Amniotic epithelial cell (primary cell): ENCODE measurements around the gene CD81.
"Not testable (repeated sequence)": the region's sequence is repeated elsewhere in the genome, so short reads cannot be mapped to it uniquely, and the experiment has no call there.

Experiments used
- DNase-seq: peaks from one replicate; pipeline ENCODE4 v3.0.0-alpha.2; 2010; ENCODE audit warnings: low read depth

CD81 gene

DNA sequence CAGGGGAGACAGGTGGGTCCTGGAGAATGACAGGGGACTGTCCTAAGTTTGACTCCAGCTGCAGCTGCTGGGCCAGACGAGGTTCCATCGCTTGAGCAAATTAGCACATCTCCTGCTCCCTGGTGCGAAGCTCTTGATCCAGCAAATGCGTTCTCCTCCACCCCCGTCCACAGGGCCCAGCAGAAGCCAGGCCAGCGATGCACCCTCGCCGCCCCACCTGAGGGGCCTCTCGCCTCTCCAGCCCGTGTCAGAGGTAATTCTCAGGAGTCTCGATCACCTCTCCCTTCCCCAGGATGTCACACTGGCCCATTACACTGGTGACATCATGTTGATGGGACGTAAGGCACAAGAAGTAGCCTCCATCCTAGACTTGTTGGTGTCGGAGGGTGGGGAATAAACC lies 19.5 kb upstream of the CD81 start:
- DNase-seq, result not testable (repeated sequence)

GRCh38 chr11:2358754-2359442 lies 18.2 kb upstream of the CD81 start:
- DNase-seq, result no peak

DNA sequence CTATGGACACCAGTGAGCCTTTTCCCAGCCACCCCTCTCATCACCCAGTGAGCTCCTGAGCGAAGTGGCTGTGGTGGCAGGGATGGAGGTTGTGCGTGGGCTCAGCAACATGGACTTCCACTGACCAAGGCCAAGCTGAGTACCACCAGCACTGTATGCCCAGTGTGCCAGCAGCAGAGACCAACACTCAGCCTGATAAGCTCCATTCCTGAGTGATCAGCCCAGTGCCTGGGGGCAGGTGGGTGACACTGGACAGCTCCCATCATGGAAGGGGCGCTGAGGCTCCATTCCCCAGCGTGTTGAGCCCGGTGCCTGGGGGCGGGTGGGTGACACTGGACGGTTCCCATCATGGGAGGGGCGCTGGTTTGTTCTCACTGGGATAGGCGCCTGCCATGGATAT lies 17.6 kb upstream of the CD81 start:
- DNase-seq, result no peak

DNA sequence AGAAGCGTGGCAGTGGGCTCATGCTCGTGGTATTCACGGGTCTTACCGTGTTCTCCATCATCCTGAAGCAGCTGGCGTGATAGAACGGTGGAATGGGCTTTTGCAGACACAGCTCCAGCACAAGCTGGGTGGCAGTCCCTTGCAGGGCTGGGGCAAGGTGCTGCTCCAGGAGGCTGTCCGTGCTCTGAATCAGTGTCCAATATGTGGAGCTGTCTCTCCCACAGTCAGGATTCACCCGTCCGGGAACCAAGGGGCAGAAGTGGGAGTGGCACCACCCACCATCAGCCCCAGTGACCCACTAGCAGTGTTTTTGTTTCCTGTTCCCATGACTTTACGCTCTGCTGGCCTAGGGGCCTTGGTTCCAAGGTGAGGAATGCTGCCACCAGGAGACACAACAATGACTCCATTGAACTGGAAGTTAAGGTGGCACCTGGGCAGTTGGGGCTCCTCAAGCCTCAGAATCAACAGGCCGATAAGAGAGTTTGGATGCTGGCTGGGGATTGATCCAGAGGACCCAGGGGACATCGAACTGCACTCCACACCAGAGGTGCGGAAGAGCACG lies 16.9 kb upstream of the CD81 start:
- DNase-seq, result no peak

DNA sequence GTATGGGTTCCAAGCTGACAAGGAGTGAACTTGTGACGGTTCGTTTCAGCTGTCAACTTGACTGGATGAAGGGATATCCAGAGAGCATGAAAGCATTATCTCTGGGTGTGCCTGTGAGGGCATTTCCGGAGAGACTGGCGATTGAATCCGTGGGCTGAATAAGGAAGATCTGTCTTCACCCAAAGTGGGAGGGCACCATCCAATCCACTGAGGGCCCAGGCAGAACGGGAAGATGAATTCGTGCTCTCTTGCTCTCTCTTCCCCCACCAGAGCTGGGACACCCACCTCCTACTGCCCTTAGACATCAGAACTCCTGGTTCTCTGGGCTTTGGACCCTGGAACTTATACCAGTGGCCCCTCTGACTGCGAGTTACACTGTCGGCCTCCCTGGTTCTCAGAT lies 15.5 kb upstream of the CD81 start:
- no peak for DNase-seq

DNA sequence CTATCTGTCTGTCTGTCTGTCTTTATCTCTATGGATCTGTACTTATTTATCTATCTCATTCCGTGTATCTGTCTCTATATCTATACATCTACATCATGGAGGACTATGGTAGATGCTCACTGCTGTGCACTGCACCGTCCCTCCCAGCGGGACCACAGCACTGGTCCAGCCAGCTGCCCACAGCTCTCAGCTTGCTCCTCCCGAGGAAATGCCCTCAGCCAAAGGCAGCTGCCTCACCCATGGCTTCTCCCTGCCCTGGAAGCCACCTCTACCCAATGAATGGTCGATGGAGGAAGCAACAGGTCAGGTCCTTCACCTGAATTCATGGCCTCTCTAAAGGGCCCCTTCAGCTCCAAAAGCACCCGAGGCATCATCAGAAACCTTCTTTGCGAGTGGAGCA lies 14.7 kb upstream of the CD81 start:
- no peak for DNase-seq

DNA sequence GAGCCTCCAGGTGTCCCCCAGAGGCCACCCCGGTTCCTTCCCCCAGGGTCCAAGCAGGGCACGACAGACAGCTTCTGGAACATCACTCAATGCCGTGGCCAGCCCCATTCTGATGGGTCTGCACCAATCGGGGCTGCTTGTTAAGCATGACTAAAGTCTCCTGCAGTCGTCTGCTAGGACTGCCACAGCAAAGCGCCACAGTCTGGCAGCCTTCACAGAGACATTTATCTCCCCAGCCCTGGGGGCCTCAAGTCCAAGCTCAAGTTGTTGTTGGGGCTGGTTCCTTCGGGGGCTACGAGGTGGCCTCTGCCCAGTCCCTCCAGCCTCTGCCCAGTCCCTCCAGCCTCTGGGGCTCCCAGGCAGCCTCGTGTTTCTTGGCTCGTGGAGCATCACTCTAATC lies 14.0 kb upstream of the CD81 start:
- no peak for DNase-seq

GRCh38 chr11:2363577-2364370 lies 13.3 kb upstream of the CD81 start:
- no peak for DNase-seq

- DNase-seq, result not testable (repeated sequence)
Measured at GRCh38 chr11:2364386-2364785, 12.7 kb upstream of the CD81 start.

DNA sequence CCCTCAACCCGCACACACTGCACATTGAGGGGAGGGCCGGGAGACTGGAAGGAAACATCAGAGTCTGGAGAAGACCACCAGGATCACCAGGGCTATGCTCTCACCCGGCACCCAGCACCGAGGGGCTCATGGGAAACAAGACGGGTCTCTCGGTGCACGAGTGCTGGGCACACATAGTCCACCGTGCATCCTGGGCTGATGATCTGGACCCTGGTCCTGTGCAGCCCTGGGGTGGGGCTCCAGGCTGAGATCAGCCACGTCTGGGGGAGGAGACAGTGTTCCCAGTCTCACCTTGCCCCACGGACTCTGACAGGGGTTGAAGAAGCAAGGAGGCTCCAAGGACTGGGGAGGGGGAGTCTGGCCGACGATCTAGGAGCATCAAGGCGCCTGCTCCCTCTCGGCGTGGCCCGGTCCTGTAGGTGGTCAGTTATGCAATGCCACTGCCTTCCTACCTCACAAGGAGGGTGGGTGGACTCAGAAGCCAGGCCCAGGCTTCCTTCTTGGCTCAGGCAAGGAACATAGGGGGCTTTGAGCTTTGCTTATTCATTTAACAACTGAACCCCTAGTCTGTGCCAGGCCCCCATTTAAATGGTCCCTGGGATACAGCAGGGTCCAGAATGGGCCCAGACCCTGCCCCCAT lies 11.4 kb upstream of the CD81 start:
- DNase-seq, result no peak

DNA sequence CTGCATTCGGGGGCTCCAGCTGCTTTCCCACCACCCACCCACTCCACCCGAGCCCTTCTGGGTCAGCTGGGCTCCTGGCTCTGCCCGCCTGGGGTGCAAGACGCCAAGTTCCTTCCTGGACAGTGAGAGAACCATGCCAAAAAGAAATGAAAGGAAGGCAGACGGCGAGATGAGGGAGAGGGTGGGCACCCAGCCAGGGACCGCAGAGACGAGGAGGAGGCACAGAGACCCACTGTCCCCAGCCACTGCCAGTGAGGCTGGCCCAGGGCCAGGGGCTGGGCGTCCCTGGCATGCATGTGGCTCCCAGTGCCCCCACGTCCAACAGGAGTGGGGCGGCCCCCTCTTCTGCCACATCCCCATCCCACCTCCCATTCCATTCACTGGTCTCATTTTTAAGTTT lies 10.8 kb upstream of the CD81 start:
- no peak for DNase-seq

- no peak for DNase-seq
Measured at GRCh38 chr11:2366733-2367132, 10.4 kb upstream of the CD81 start.

GRCh38 chr11:2367266-2368160 lies 9.6 kb upstream of the CD81 start:
- no peak for DNase-seq

GRCh38 chr11:2368178-2368850 lies 8.8 kb upstream of the CD81 start:
- no peak for DNase-seq

- DNase-seq, result no peak
Measured at GRCh38 chr11:2368851-2369180, 8.3 kb upstream of the CD81 start.

DNA sequence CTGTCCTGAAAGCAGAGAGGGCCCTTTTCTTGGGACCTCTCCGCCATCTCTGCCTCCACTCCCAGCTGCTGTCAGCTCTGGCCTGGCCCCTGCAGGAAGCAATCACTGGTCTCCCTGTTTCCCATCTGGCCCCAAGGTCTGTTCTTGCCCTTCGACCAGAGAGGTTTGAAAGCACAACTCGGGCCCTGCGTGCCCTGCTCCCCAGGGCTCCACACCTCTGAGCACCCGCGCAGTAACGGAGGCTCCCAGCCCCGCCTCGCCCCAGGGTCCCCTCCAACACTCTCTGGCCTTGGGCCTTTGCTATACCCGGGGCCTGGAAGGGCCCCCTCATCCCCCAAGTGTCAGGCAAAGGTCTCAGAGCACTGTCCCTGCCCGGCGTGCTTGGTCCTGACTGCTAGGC lies 7.8 kb upstream of the CD81 start:
- no peak for DNase-seq

DNA sequence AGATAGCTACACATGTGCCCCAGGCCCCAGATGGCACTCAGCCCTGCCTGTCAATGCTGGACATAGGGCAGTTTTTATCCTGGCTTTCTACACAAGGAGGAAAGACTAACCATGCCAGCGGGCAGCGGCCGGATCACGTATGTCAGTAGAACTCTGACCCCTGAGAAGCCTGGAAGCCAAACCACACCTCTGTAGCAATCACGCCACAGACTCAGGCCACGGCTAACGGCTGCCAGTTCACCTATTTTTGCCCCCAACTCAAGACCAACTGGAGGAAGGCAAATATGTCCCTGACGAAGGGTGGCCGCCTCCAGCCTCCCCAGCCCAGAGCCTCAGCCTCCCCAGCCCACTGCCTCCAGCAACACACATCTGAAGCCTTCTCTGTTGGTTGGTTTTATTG lies 7.2 kb upstream of the CD81 start:
- DNase-seq, result no peak

DNA sequence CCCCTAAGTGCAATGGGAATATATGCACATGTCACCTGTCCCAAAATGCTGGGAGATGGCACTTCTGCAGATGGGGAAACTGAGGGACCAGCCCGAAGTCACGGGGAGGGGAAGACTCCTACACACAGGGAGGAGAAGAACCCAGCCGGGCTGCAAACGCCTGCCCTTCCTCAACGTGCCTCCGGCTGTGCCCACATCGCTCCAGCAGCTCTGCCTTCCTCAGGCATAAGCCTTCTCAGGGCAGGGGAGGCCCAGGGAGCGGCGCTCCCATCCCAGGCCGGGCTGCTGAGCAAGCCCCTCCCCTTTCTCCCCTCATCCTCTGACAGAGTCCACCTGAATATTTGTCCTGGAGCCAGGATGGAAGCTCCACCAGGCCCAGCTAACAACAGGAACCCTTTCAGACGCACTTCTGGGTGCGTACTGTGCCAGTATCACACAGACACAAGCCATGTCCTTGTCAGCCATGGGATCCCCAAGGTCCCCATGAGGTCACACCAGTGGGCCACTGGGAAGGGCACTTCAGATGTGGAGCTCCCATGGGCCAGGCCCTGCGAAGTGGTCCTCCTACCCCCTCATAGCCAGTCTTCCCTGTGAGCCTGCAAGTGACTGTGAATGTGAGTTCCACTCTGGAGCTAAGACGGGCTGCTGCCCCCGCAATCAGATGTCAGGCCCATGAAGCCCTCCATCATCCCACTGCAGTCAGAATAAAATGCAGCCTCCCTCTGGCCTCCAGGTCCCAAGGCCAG lies 2.5 kb upstream of the CD81 start:
- DNase-seq, result no peak

DNA sequence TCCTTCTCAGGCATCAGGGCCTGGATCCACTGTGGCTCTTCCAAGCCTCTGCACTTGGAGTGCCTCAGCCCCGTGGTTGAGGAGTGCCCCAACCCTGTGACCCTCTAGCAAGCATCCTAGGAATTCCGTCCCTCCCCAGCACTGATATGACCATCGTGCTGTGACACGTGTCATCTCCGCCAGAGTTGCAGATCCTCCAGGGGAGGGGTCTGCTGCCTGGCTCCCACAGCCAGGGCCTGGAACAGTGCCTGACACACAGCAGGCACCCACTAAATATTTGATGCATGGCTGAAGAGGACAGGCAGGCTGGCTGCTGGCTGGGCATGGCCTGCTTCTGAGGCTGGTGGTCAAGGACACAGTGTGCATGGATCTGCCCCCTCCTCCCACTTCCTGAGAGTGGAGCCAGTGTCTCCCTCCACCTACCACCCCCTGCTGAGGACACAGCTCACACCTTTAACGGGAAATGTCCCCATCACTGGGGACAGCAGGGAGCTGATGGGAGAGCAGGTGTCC lies 1.7 kb upstream of the CD81 start:
- DNase-seq, result no peak

DNA sequence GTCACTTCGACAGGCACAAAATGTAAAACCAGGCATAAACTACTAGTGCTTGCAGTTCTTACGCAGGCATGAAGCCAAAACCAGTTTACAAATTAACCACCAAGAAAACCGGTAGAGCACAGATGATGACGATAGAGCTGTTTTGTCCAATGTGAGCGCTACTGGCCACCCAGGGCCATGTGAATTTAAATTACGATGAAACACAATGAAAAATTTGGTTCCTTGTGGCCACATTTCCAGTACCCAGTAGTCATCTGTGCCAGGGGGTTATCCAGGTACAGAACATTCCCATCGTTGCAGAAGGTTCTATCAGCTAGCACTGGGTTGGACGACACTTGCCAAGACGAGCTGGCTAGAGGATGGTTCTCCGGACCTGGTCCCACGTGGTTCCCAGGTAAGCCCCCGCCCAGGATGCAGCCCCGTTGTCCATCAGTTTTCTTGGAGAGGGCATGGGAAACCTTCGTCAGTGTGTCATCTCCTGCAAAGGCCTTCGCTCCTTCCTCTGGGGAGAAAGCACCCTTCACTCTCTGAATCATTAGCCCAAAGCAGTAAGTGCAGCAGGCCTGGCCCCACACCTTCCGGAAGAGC lies 1.1 kb upstream of the CD81 start:
- no peak for DNase-seq
